Endometrial microvascular endothelial cells (primary cell): ENCODE measurements around the gene SCO2. TPM values are rescaled to one million over a fixed set of nuclear protein-coding genes. Genes with fewer than 3 reads are reported as not detected.

Experiments used
- total RNA-seq: library from RNA; depleted of rRNA; stranded (reverse); fragments of >200 nt; gene quantifications from one replicate; pipeline ENCODE4 v1.2.3, GENCODE V29; 2015; ENCODE audit errors: inconsistent ontology term

Gene SCO2
- total RNA-seq, 1 donor from 2014 or later, result 1.1 TPM

Other genes starting within 250 kb of the SCO2 start
- gene PLXNB2, start 218.0 kb downstream of the SCO2 start, total RNA-seq, result 37.7 TPM
- gene DENND6B, start 198.6 kb downstream of the SCO2 start, total RNA-seq, result 1.2 TPM
- 35.0 TPM for gene PPP6R2, start 182.3 kb downstream of the SCO2 start, total RNA-seq
- 53.1 TPM for gene SBF1, start 50.6 kb downstream of the SCO2 start, total RNA-seq
- under 0.01 TPM for gene ADM2, start 44.1 kb downstream of the SCO2 start, total RNA-seq
- not detected for gene MIOX, start 38.7 kb downstream of the SCO2 start, total RNA-seq
- gene LMF2, start 17.9 kb downstream of the SCO2 start, total RNA-seq, result 73.8 TPM
- gene NCAPH2, start 17.4 kb downstream of the SCO2 start, total RNA-seq, result 53.9 TPM
- 16.1 TPM for gene TYMP, start 4.4 kb upstream of the SCO2 start, total RNA-seq
- gene KLHDC7B, start 20.3 kb upstream of the SCO2 start, total RNA-seq, result not detected
- not detected for gene SYCE3, start 37.3 kb upstream of the SCO2 start, total RNA-seq
- gene CPT1B, start 52.8 kb upstream of the SCO2 start, total RNA-seq, result 3.2 TPM
- 41.0 TPM for gene CHKB, start 57.3 kb upstream of the SCO2 start, total RNA-seq
- 0.93 TPM for gene MAPK8IP2, start 75.2 kb upstream of the SCO2 start, total RNA-seq
- 55.8 TPM for gene ARSA, start 102.6 kb upstream of the SCO2 start, total RNA-seq
- 22.2 TPM for gene SHANK3, start 147.2 kb upstream of the SCO2 start, total RNA-seq
- gene ACR, start 212.6 kb upstream of the SCO2 start, total RNA-seq, result 0.65 TPM